Gastrocnemius medialis (tissue), 4 donors: ENCODE data around the gene ABCB4. TPM values are rescaled to one million over a fixed set of nuclear protein-coding genes. Genes with fewer than 3 reads are reported as not detected.

Source experiments
- ATAC-seq, 2 donors: fragments of 150-250 bp; one replicate each; pipeline ENCODE4 v1.9.1; 2016
- DNase-seq, 2 donors: peaks; one replicate each; pipeline ENCODE4 v3.0.0-alpha.2; 2019
- H3K27ac ChIP-seq, 4 donors: fragments of 200-600 bp; sonication (generic); 1 replicate in 1 of 4; 2 replicates in 3 of 4; pipeline ENCODE4 v1.5.1; 2016 to 2018; ENCODE audit warnings: mild to moderate bottlenecking in 2 of 4, moderate library complexity in 1 of 4
- H3K27me3 ChIP-seq, 3 donors: fragments of 200-600 bp; sonication (generic) in 2 of 3; 1 replicate in 1 of 3; 2 replicates in 2 of 3; pipeline versions ENCODE4 v1.5.1 to v1.6.0; 2016 to 2019; ENCODE audit warnings: mild to moderate bottlenecking in 1 of 3, moderate library complexity in 1 of 3
- H3K36me3 ChIP-seq, 2 donors: fragments of 200-600 bp; sonication (generic) in 1 of 2; one replicate each; pipeline ENCODE4 v1.5.1; 2017 to 2018
- H3K4me1 ChIP-seq, 2 donors: fragments of 200-600 bp; sonication (generic) in 1 of 2; one replicate each; pipeline ENCODE4 v1.5.1; 2016 to 2017; ENCODE audit warnings: mild to moderate bottlenecking in 2 of 2
- H3K4me3 ChIP-seq, 4 donors: fragments of 200-600 bp; sonication (generic) in 3 of 4; 1 replicate in 1 of 4; 2 replicates in 3 of 4; pipeline ENCODE4 v1.5.1; 2016 to 2019; ENCODE audit warnings: mild to moderate bottlenecking in 2 of 4
- H3K9me3 ChIP-seq, 3 donors: fragments of 200-600 bp; sonication (generic) in 2 of 3; 1 replicate in 1 of 3; 2 replicates in 2 of 3; pipeline ENCODE4 v1.5.1; 2016 to 2019
- CTCF ChIP-seq, 5 experiments: fragments of 450-650 bp in 3 of 5; fragments of 200-600 bp in 2 of 5; sonication (generic) in 2 of 5; IDR thresholded peaks in 4 of 5; conservative IDR thresholded peaks in 1 of 5; 1 replicate in 4 of 5; 2 replicates in 1 of 5; pipeline ENCODE4 v1.5.1; 2016 to 2019; ENCODE audit warnings: antibody characterized with exemption in 5 of 5, mild to moderate bottlenecking in 3 of 5, moderate library complexity in 3 of 5
- POLR2A ChIP-seq, 2 donors: fragments of 450-650 bp; IDR thresholded peaks; one replicate each; pipeline ENCODE4 v1.6.1; 2017; ENCODE audit warnings: antibody characterized with exemption in 2 of 2, mild to moderate bottlenecking in 2 of 2, moderate library complexity in 2 of 2
- in situ Hi-C, 4 donors: fragments of 200-750 bp; cut with MboI; loops; one replicate each; pipeline versions ENCODE4 v1.15.0 to v1.8.0; 2017; ENCODE audit warnings: low sequenced_read_pairs in 4 of 4
- intact Hi-C: fragments of 100-400 bp; cut with DNase I; formaldehyde crosslinking; loops from one replicate; pipeline ENCODE4 v1.15.1; 2023; ENCODE audit warnings: low total_unique reads
- total RNA-seq, 4 donors: library from RNA; depleted of rRNA; stranded (reverse); fragments of >200 nt; gene quantifications; one replicate each; pipeline versions ENCODE4 v1.1.0 to v1.2.3, GENCODE V29; 2016

ABCB4 gene
- 1 to 10 TPM in 2 of 4 donors, under 1 TPM in 2; 0.61 to 2.3 (median 1.1) TPM for total RNA-seq

- peaks cover 18 to 23% of the 10 kb centered on the region in 2 donors for H3K4me1 ChIP-seq
- H3K27me3 ChIP-seq, result no peaks in the 10 kb centered on the region
- ATAC-seq (peak; percentile 21 to 22), DNase-seq (peak in 1 of 2 donors; percentile 18)
- no peaks in the 10 kb centered on the region for H3K9me3 ChIP-seq
- intact Hi-C loops, result no loop called here
- peak within 1 kb of the TSS; percentile 81 to 91 (median 82) for H3K27ac ChIP-seq
- H3K36me3 ChIP-seq, result no peaks in the 10 kb centered on the region
- TF ChIP-seq CTCF (IDR thresholded peaks at IDR 0.05 in 4 of 5, conservative IDR thresholded peaks at IDR 0.05 in 1 of 5) (no peak), POLR2A (IDR thresholded peaks at IDR 0.05) (no peak)
- in situ Hi-C loops, result no loop called here
- H3K4me3 ChIP-seq, result peak within 1 kb of the TSS; percentile 55 to 63 (median 57)
These were observed at the start of gene ABCB4 for GRCh38 chr7:87475359-87476178. TSS of gene ABCB4 (minus strand) at chr7:87475680. CDS start at chr7:87475465, 215 bp downstream.

DNA sequence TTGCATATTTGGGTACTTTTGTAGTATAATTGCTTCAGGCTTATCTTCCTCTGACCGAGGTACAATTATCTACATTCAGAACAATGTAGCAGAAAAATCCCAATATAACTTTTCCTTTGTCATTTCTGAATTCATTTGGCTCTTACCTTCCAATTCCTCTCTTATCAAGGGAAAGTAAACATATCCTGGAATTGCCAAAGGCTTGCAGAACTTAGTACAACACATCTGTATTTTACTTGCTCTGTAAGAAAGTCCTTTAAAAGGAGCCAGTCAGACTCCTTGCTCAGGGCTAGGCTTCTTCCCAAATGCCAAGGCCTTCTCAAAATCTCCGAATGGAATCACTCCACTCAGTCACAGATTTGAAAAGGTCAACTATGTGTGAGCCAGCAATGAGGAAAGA is 43.3 kb upstream of the ABCB4 start:
- H3K27ac ChIP-seq, result no peak overlapping the region
- H3K4me1 ChIP-seq, result no peaks in the 10 kb centered on the region
- intact Hi-C loops, result no loop called here
- H3K4me3 ChIP-seq, result no peak overlapping the region
- no peaks in the 10 kb centered on the region for H3K9me3 ChIP-seq
- no peak for DNase-seq
- in situ Hi-C loops, result no loop called here
- TF ChIP-seq POLR2A (IDR thresholded peaks at IDR 0.05) (no peak), CTCF (IDR thresholded peaks at IDR 0.05 in 4 of 5, conservative IDR thresholded peaks at IDR 0.05 in 1 of 5) (no peak)
- no peak for ATAC-seq
- H3K27me3 ChIP-seq, result no peaks in the 10 kb centered on the region
- H3K36me3 ChIP-seq, result no peaks in the 10 kb centered on the region

- no peak overlapping the region for H3K27ac ChIP-seq
- DNase-seq (no peak), ATAC-seq (no peak)
- TF ChIP-seq POLR2A (IDR thresholded peaks at IDR 0.05) (no peak), CTCF (IDR thresholded peaks at IDR 0.05 in 4 of 5, conservative IDR thresholded peaks at IDR 0.05 in 1 of 5) (no peak)
- intact Hi-C loops (no loop called here), in situ Hi-C loops (no loop called here)
- no peaks in the 10 kb centered on the region for H3K9me3 ChIP-seq
- no peaks in the 10 kb centered on the region for H3K27me3 ChIP-seq
- no peaks in the 10 kb centered on the region for H3K4me1 ChIP-seq
- no peaks in the 10 kb centered on the region for H3K36me3 ChIP-seq
- no peak overlapping the region for H3K4me3 ChIP-seq
These were observed 42.4 kb upstream of the ABCB4 start for GRCh38 chr7:87517891-87518290.

DNA sequence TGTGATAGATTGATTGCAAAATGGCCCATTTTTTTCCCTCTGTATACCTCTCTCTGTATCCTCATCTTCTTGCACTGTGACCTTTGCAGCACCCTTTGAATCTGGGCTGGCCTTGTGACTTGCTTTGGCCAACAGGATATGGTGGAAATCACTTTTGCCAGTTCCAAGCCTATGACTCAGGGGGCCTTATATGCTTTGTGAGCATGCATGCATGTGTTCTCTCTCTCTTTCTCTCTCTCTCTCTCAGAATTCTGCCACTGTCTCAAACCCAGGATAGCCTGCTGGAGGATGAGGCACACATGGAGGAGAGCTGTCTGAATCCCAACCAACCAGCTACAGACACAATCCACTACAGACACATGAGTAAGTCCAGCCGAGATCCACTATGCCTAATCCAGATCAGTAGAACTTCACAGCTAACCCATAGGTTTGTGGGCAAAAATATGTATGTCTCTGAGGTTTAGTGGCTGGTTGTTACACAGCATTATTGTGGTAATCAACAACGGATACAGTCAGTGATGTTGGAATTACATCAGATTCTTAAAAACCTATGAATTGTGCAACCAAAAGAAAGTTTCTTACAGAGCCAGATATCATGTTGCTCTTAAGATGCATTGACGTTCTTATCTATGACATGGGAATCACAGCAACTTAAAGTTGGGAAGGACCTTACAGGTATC is 41.8 kb upstream of the ABCB4 start:
- TF ChIP-seq POLR2A (IDR thresholded peaks at IDR 0.05) (no peak), CTCF (IDR thresholded peaks at IDR 0.05 in 4 of 5, conservative IDR thresholded peaks at IDR 0.05 in 1 of 5) (no peak)
- no peaks in the 10 kb centered on the region for H3K9me3 ChIP-seq
- no peaks in the 10 kb centered on the region for H3K27me3 ChIP-seq
- no peaks in the 10 kb centered on the region for H3K4me1 ChIP-seq
- ATAC-seq (no peak), DNase-seq (no peak)
- H3K27ac ChIP-seq, result no peak overlapping the region
- intact Hi-C loops (no loop called here), in situ Hi-C loops (no loop called here)
- no peaks in the 10 kb centered on the region for H3K36me3 ChIP-seq
- H3K4me3 ChIP-seq, result no peak overlapping the region
